ENCODE measurements around the gene SH3BP2. TPM values are rescaled to one million over a fixed set of nuclear protein-coding genes. Genes with fewer than 3 reads are reported as not detected.

The SH3BP2 gene
- total RNA-seq, 1 experiment from 2014 or later: 52.8 TPM

GRCh38 chr4:2878346-2878745 lies 85.5 kb downstream of the SH3BP2 start:
- Histone ChIP-seq H2AFZ (ENCODE audit: low read depth, low read length, poor library complexity, severe bottlenecking) (no peak overlapping the region), H3K36me3 (ENCODE audit: control insufficient read depth in 1 of 2, insufficient read depth in 2 of 2, low read length in 2 of 2) (peaks cover 3% of the 10 kb centered on the region in 2 experiments; a peak in 2 of 4 replicates), H3K4me1 (ENCODE audit: control insufficient read depth in 1 of 2, insufficient read depth in 2 of 2, low read length in 2 of 2) (no peaks in the 10 kb centered on the region), H3K4me3 (replicated peaks in 1 of 2; ENCODE audit: low read depth in 1 of 2, low read length in 2 of 2) (no peak overlapping the region), H3K27ac (ENCODE audit: low read depth, low read length) (no peak overlapping the region), H3K9ac (ENCODE audit: low read length) (no peak overlapping the region), H3K9me2 (ENCODE audit: insufficient read depth) (no peaks in the 10 kb centered on the region), H3K4me2 (ENCODE audit: low read length) (no peak overlapping the region), H3K79me2 (ENCODE audit: insufficient read depth, low read length) (peaks cover 40% of the 10 kb centered on the region), H3K9me3 (ENCODE audit: control insufficient read depth in 1 of 2, insufficient read depth in 1 of 2, low read depth in 1 of 2, low read length in 2 of 2) (no peaks in the 10 kb centered on the region), H4K20me1 (ENCODE audit: insufficient read depth) (no peaks in the 10 kb centered on the region), H3K27me3 (ENCODE audit: insufficient read depth, low read length) (no peaks in the 10 kb centered on the region)
- ChIA-PET POLR2A (interaction anchor here (1.4 kb wide), 1 partner anchor 12 kb away, joined by 3 read pairs; no protein-coding TSS in a partner anchor), RAD21 (ENCODE audit: low non-redundant PET in 1 of 2, low total read pairs in 2 of 2, uncharacterized antibody in 2 of 2, unreplicated experiment in 2 of 2) (no interaction called here), CTCF (no interaction called here)
- DNase-seq (ENCODE audit: low read depth, low spot score) (no peak), ATAC-seq (no peak)
- intact Hi-C loops (cut with micrococcal nuclease): no loop called here
- BruUV-seq (replicated peaks): no TSS peak
- TF ChIP-seq POLR2AphosphoS5 (IDR thresholded peaks at IDR 0.05; ENCODE audit: low read depth, low read length) (no peak), EZH2 (IDR thresholded peaks at IDR 0.05) (no peak), YY1 (IDR thresholded peaks at IDR 0.05; ENCODE audit: extremely low read depth, insufficient replicate concordance, low read depth, low read length) (no peak), EZH2phosphoT487 (IDR thresholded peaks at IDR 0.05; ENCODE audit: borderline replicate concordance) (no peak), JUND (IDR thresholded peaks at IDR 0.05) (no peak), FOSL1 (IDR thresholded peaks at IDR 0.05; ENCODE audit: low read depth) (no peak), POLR2A (IDR thresholded peaks at IDR 0.05; ENCODE audit: borderline replicate concordance, extremely low read depth, insufficient read depth, insufficient read length) (no peak), CBX3 (IDR thresholded peaks at IDR 0.05; ENCODE audit: low read depth) (no peak), CTCF (IDR thresholded peaks at IDR 0.05 in 2 of 3, conservative IDR thresholded peaks at IDR 0.05 in 1 of 3; ENCODE audit: borderline replicate concordance in 1 of 3, insufficient read depth in 1 of 3, low read depth in 2 of 3, low read length in 2 of 3) (no peak), REST (IDR thresholded peaks at IDR 0.05; ENCODE audit: low read depth) (no peak), ATF3 (IDR thresholded peaks at IDR 0.05) (no peak), RAD21 (IDR thresholded peaks at IDR 0.05; ENCODE audit: low read depth) (no peak), CEBPB (IDR thresholded peaks at IDR 0.05; ENCODE audit: low read depth) (no peak), MAX (IDR thresholded peaks at IDR 0.05) (no peak), ELF1 (IDR thresholded peaks at IDR 0.05; ENCODE audit: borderline replicate concordance, low read depth) (no peak), EGR1 (IDR thresholded peaks at IDR 0.05; ENCODE audit: low read depth) (no peak), SRF (IDR thresholded peaks at IDR 0.05; ENCODE audit: low read depth) (no peak)
